Uterus (tissue), 2 donors: ENCODE data around the gene GRXCR2.

Experiments used
- CTCF ChIP-seq, 4 experiments: fragments of 200-600 bp in 2 of 4; fragments of 450-650 bp in 2 of 4; sonication (generic) in 2 of 4; IDR thresholded peaks; one replicate each; pipeline ENCODE4 v1.5.1; 2016 to 2019; ENCODE audit warnings: antibody characterized with exemption in 4 of 4, mild to moderate bottlenecking in 2 of 4, moderate library complexity in 1 of 4
- POLR2A ChIP-seq, 2 donors: fragments of 450-650 bp; IDR thresholded peaks; one replicate each; pipeline ENCODE4 v1.6.1; 2016; ENCODE audit warnings: antibody characterized with exemption in 2 of 2, mild to moderate bottlenecking in 1 of 2, moderate library complexity in 1 of 2

GRCh38 chr5:145811834-145812625 is 60.8 kb downstream of the GRXCR2 start:
- TF ChIP-seq CTCF (IDR thresholded peaks at IDR 0.05) (no peak), POLR2A (IDR thresholded peaks at IDR 0.05) (no peak)
